OCI-LY3 (cell line): Measurements from ENCODE around the gene NKX3-2.

ENCODE experiments used
- EZH2phosphoT487 ChIP-seq: fragments of 200-600 bp; shearing (Covaris generic); IDR thresholded peaks from 2 replicates; pipeline ENCODE4 v1.6.1; 2018; ENCODE audit warnings: antibody characterized with exemption, mixed run types, low read depth
- TF ChIP-seq, protein P1 (sequence below): fragments of 200-600, 300-600 bp; sonication (generic); IDR thresholded peaks from 2 replicates; pipeline ENCODE4 v1.5.1; 2014; ENCODE audit warnings: antibody characterized with exemption, low read length, low read depth

DNA sequence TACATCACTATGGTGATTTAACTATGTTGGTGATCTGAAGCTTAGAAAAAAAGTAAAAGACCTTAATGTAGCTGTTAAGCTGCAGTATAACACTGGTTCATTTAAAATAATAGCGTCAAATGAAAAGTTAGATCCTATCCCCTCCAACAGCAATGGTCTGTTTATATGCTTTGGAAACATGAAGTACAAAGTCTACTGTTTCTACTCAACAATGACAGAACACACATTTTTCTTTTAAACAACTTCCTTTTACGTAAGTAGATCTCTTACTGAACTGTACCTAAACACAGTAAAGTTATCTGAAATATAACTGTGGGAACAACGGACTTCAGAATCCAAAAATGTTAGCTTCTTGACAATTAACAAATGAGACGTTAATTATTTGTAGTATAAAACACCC, 47.9 kb upstream of the NKX3-2 start:
- no peak for TF ChIP-seq EZH2phosphoT487
- TF ChIP-seq, protein P1, sequence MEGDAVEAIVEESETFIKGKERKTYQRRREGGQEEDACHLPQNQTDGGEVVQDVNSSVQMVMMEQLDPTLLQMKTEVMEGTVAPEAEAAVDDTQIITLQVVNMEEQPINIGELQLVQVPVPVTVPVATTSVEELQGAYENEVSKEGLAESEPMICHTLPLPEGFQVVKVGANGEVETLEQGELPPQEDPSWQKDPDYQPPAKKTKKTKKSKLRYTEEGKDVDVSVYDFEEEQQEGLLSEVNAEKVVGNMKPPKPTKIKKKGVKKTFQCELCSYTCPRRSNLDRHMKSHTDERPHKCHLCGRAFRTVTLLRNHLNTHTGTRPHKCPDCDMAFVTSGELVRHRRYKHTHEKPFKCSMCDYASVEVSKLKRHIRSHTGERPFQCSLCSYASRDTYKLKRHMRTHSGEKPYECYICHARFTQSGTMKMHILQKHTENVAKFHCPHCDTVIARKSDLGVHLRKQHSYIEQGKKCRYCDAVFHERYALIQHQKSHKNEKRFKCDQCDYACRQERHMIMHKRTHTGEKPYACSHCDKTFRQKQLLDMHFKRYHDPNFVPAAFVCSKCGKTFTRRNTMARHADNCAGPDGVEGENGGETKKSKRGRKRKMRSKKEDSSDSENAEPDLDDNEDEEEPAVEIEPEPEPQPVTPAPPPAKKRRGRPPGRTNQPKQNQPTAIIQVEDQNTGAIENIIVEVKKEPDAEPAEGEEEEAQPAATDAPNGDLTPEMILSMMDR = no peak
